Testis (tissue), 3 donors: ENCODE data around the gene MRPS16. TPM values are rescaled to one million over a fixed set of nuclear protein-coding genes. Genes with fewer than 3 reads are reported as not detected.

Experiments used
- DNase-seq: peaks from one replicate; pipeline ENCODE4 v3.0.0-alpha.2; 2019
- H3K27ac ChIP-seq, 2 donors: fragments of 200-600 bp; sonication (generic); one replicate each; pipeline ENCODE4 v1.5.1; 2019
- H3K27me3 ChIP-seq: fragments of 200-600 bp; sonication (generic); one replicate; pipeline ENCODE4 v1.5.1; 2019
- H3K36me3 ChIP-seq: fragments of 200-600 bp; sonication (generic); one replicate; pipeline ENCODE4 v1.5.1; 2017; ENCODE audit warnings: low read depth; ENCODE audit errors: missing control alignments
- H3K4me1 ChIP-seq: fragments of 200-600 bp; sonication (generic); one replicate; pipeline ENCODE4 v1.5.1; 2019
- H3K4me3 ChIP-seq, 2 donors: fragments of 200-600 bp; sonication (generic); one replicate each; pipeline ENCODE4 v1.5.1; 2017 to 2019
- H3K9me3 ChIP-seq: fragments of 200-600 bp; sonication (generic); one replicate; pipeline ENCODE4 v1.5.1; 2017
- CTCF ChIP-seq, 3 experiments: fragments of 450-650 bp in 2 of 3; fragments of 200-600 bp in 1 of 3; sonication (generic) in 1 of 3; IDR thresholded peaks; one replicate each; pipeline ENCODE4 v1.5.1; 2016 to 2019; ENCODE audit warnings: antibody characterized with exemption in 3 of 3, mild to moderate bottlenecking in 2 of 3, moderate library complexity in 1 of 3
- POLR2A ChIP-seq: fragments of 450-650 bp; IDR thresholded peaks from one replicate; pipeline ENCODE4 v1.6.1; 2017; ENCODE audit warnings: antibody characterized with exemption, mild to moderate bottlenecking, moderate library complexity
- WGBS, 2 donors: methylation state at CpG; one replicate each; pipeline ENCODE4 v1.1.5; 2018; 5-methylcytosine and 5-hydroxymethylcytosine counted together
- intact Hi-C: fragments of 100-400 bp; cut with DNase I; formaldehyde crosslinking; loops from one replicate; pipeline ENCODE4 v1.15.1; 2023; ENCODE audit warnings: low total_unique reads
- polyA plus RNA-seq: library from polyadenylated mRNA; stranded (reverse); fragments of 350-450 nt; fragmentation: Illumina TruSeq; extraction: RNeasy Lipid Tissue Mini Kit (QIAGEN cat#74804); gene quantifications from one replicate; pipeline ENCODE4 v1.2.3, GENCODE V29; 2014; ENCODE audit warnings: low read depth, low replicate concordance; ENCODE audit not compliant: insufficient read depth
- total RNA-seq, 2 donors: library from RNA; depleted of rRNA; stranded (reverse); fragments of >200 nt; gene quantifications; one replicate each; pipeline ENCODE4 v1.2.3, GENCODE V29; 2016

MRPS16 gene
- total and polyA plus RNA-seq, 3 donors from 2014 or later: 45.7 to 83.5 (median 59.6) TPM

- DNase-seq: no peak
- H3K9me3 ChIP-seq: no peaks in the 10 kb centered on the region
- H3K4me3 ChIP-seq: no peak overlapping the region
- TF ChIP-seq POLR2A: no peak
- no peak for TF ChIP-seq CTCF (IDR thresholded peaks at IDR 0.05)
- H3K4me1 ChIP-seq: no peaks in the 10 kb centered on the region
- WGBS, 2 donors: 79 to 85% methylated on average over 2 of the region's 2 CpGs
- no peaks in the 10 kb centered on the region for H3K27me3 ChIP-seq
- intact Hi-C loops: no loop called here
- no peak overlapping the region for H3K27ac ChIP-seq
- no peaks in the 10 kb centered on the region for H3K36me3 ChIP-seq
Observed at GRCh38 chr10:73233883-73234282, 18.6 kb downstream of the MRPS16 start.

GRCh38 chr10:73232887-73233286 is 19.6 kb downstream of the MRPS16 start:
- no peaks in the 10 kb centered on the region for H3K27me3 ChIP-seq
- intact Hi-C loops: no loop called here
- no peak overlapping the region for H3K4me3 ChIP-seq
- H3K4me1 ChIP-seq: no peaks in the 10 kb centered on the region
- TF ChIP-seq POLR2A (no peak), CTCF (IDR thresholded peaks at IDR 0.05) (no peak)
- DNase-seq: no peak
- no peaks in the 10 kb centered on the region for H3K9me3 ChIP-seq
- H3K27ac ChIP-seq: no peak overlapping the region
- 86 to 88% methylated on average over 8 of the region's 8 CpGs for WGBS, 2 donors
- no peaks in the 10 kb centered on the region for H3K36me3 ChIP-seq

GRCh38 chr10:73229567-73229966 is 22.9 kb downstream of the MRPS16 start:
- no peaks in the 10 kb centered on the region for H3K27me3 ChIP-seq
- intact Hi-C loops: no loop called here
- no peaks in the 10 kb centered on the region for H3K36me3 ChIP-seq
- no peak for DNase-seq
- no peak overlapping the region for H3K4me3 ChIP-seq
- H3K4me1 ChIP-seq: no peaks in the 10 kb centered on the region
- no peak overlapping the region for H3K27ac ChIP-seq
- TF ChIP-seq POLR2A: no peak
- TF ChIP-seq CTCF (IDR thresholded peaks at IDR 0.05): no peak
- WGBS, 2 donors: 84 to 95% methylated on average over 6 of the region's 6 CpGs
- H3K9me3 ChIP-seq: no peaks in the 10 kb centered on the region

- Histone ChIP-seq H3K27ac (no peak overlapping the region), H3K4me1 (no peaks in the 10 kb centered on the region), H3K27me3 (no peaks in the 10 kb centered on the region), H3K4me3 (no peak overlapping the region), H3K36me3 (no peaks in the 10 kb centered on the region), H3K9me3 (no peaks in the 10 kb centered on the region)
- intact Hi-C loops: no loop called here
- 80 to 85% methylated on average over 3 of the region's 3 CpGs for WGBS, 2 donors
- TF ChIP-seq CTCF (IDR thresholded peaks at IDR 0.05): no peak
- no peak for TF ChIP-seq POLR2A
- no peak for DNase-seq
Observed at GRCh38 chr10:73228247-73228646, 24.2 kb downstream of the MRPS16 start.

GRCh38 chr10:73226663-73227062 is 25.8 kb downstream of the MRPS16 start:
- DNase-seq: no peak
- Histone ChIP-seq H3K36me3 (no peaks in the 10 kb centered on the region), H3K27me3 (no peaks in the 10 kb centered on the region), H3K27ac (no peak overlapping the region), H3K9me3 (no peaks in the 10 kb centered on the region), H3K4me3 (no peak overlapping the region), H3K4me1 (no peaks in the 10 kb centered on the region)
- intact Hi-C loops: no loop called here
- TF ChIP-seq CTCF (IDR thresholded peaks at IDR 0.05): no peak
- no peak for TF ChIP-seq POLR2A
